RCC 7860 (cell line): Measurements from ENCODE around the gene GHRL.

Experiments
- DNase-seq: peaks from one replicate; pipeline ENCODE4 v3.0.0-alpha.2; 2015; ENCODE audit warnings: low spot score
- FAIRE-seq: peaks from 2 replicates; lab custom pipeline; 2012; peaks lifted over from hg19 to GRCh38; lab: Jason Lieb, UNC

Gene GHRL

GRCh38 chr3:10292505-10293419, at the start of gene GHRL:
Gene GHRL (minus strand): TSS chr3:10292947. CDS start chr3:10290180, 2,767 bp downstream.
- no peak for DNase-seq
- FAIRE-seq, result no peak

- DNase-seq (no peak), FAIRE-seq (no peak)
Measured at GRCh38 chr3:10341901-10342398, 49.2 kb upstream of the GHRL start.

GRCh38 chr3:10340476-10340875, 47.7 kb upstream of the GHRL start:
- DNase-seq, result no peak

GRCh38 chr3:10340046-10340445, 47.3 kb upstream of the GHRL start:
- FAIRE-seq (no peak), DNase-seq (no peak)

More at GRCh38 chr3:10340476-10340875, 47.7 kb upstream of the GHRL start:
- FAIRE-seq, result no peak

- no peak for FAIRE-seq
- DNase-seq, result no peak
Measured at GRCh38 chr3:10339376-10339955, 46.7 kb upstream of the GHRL start.

- DNase-seq (no peak), FAIRE-seq (no peak)
Measured at GRCh38 chr3:10338591-10339353, 46.0 kb upstream of the GHRL start.

- no peak for DNase-seq
- no peak for FAIRE-seq
Measured at GRCh38 chr3:10338164-10338470, 45.4 kb upstream of the GHRL start.

GRCh38 chr3:10337323-10338163, 44.8 kb upstream of the GHRL start:
- DNase-seq (no peak), FAIRE-seq (no peak)

- DNase-seq, result no peak
- no peak for FAIRE-seq
Measured at GRCh38 chr3:10336761-10337160, 44.0 kb upstream of the GHRL start.

GRCh38 chr3:10335871-10336622, 43.3 kb upstream of the GHRL start:
- FAIRE-seq (no peak), DNase-seq (no peak)

- FAIRE-seq, result no peak
- DNase-seq, result no peak
Measured at GRCh38 chr3:10335190-10335738, 42.5 kb upstream of the GHRL start.

- no peak for DNase-seq
- FAIRE-seq, result no peak
Measured at GRCh38 chr3:10334459-10334858, 41.7 kb upstream of the GHRL start.

- FAIRE-seq, result no peak
Measured at GRCh38 chr3:10334042-10334441, 41.3 kb upstream of the GHRL start.

GRCh38 chr3:10333349-10333650, 40.6 kb upstream of the GHRL start:
- no peak for FAIRE-seq

More at GRCh38 chr3:10334042-10334441, 41.3 kb upstream of the GHRL start:
- DNase-seq, result no peak

GRCh38 chr3:10332481-10333348, 40.0 kb upstream of the GHRL start:
- no peak for DNase-seq
- FAIRE-seq, result no peak

More at GRCh38 chr3:10333349-10333650, 40.6 kb upstream of the GHRL start:
- no peak for DNase-seq

GRCh38 chr3:10331320-10331719, 38.6 kb upstream of the GHRL start:
- no peak for DNase-seq
- FAIRE-seq, result no peak

GRCh38 chr3:10330319-10330718, 37.6 kb upstream of the GHRL start:
- DNase-seq, result no peak

GRCh38 chr3:10329495-10330015, 36.8 kb upstream of the GHRL start:
- DNase-seq, result no peak
- FAIRE-seq, result no peak

More at GRCh38 chr3:10330319-10330718, 37.6 kb upstream of the GHRL start:
- no peak for FAIRE-seq
